GM18870 (cell line): ENCODE results near the gene KRTAP4-3.
"Not testable (repeated sequence)": the region's sequence is repeated elsewhere in the genome, so short reads cannot be mapped to it uniquely, and the experiment has no call there.

ENCODE experiments used
- ATAC-seq: cut with Tn5 transposase; IDR thresholded peaks from one replicate; pipeline ENCODE4 v1.9.1; 2021; ENCODE audit warnings: moderate library complexity; ENCODE audit not compliant: unreplicated experiment

Gene KRTAP4-3

GRCh38 chr17:41153856-41154255, 14.2 kb downstream of the KRTAP4-3 start:
- no peak for ATAC-seq

- ATAC-seq = no peak
These were observed 16.5 kb downstream of the KRTAP4-3 start for GRCh38 chr17:41151525-41151924.

- ATAC-seq = no peak
These were observed 18.0 kb downstream of the KRTAP4-3 start for GRCh38 chr17:41150026-41150425.

- no peak for ATAC-seq
These were observed 18.4 kb downstream of the KRTAP4-3 start, which contains the start of gene KRTAP4-5 for GRCh38 chr17:41149652-41149985. KRTAP4-5 (minus strand) TSS chr17:41149825; CDS start chr17:41149767, 58 bp downstream.

GRCh38 chr17:41148971-41149651, 18.9 kb downstream of the KRTAP4-3 start:
- ATAC-seq = not testable (repeated sequence)

GRCh38 chr17:41147531-41148204, 20.4 kb downstream of the KRTAP4-3 start:
- ATAC-seq = no peak

- no peak for ATAC-seq
These were observed 22.8 kb downstream of the KRTAP4-3 start for GRCh38 chr17:41145261-41145660.

- no peak for ATAC-seq
These were observed 23.2 kb downstream of the KRTAP4-3 start for GRCh38 chr17:41144846-41145245.

GRCh38 chr17:41141361-41141760, 26.7 kb downstream of the KRTAP4-3 start:
- ATAC-seq = no peak

- ATAC-seq = no peak
These were observed 27.5 kb downstream of the KRTAP4-3 start, which contains the start of gene KRTAP4-6 for GRCh38 chr17:41140360-41141131. KRTAP4-6 (minus strand) TSS chr17:41140544; CDS start chr17:41140487, 57 bp downstream.

- not testable (repeated sequence) for ATAC-seq
These were observed 28.2 kb downstream of the KRTAP4-3 start for GRCh38 chr17:41139865-41140264.

GRCh38 chr17:41133880-41134735, 33.9 kb downstream of the KRTAP4-3 start:
- no peak for ATAC-seq

GRCh38 chr17:41131979-41132378, 36.0 kb downstream of the KRTAP4-3 start:
- no peak for ATAC-seq

GRCh38 chr17:41127371-41127770, 40.6 kb downstream of the KRTAP4-3 start:
- ATAC-seq = no peak

- no peak for ATAC-seq
These were observed 41.6 kb downstream of the KRTAP4-3 start for GRCh38 chr17:41126412-41126811.

GRCh38 chr17:41125064-41125463, 43.0 kb downstream of the KRTAP4-3 start:
- ATAC-seq = no peak

GRCh38 chr17:41123991-41124371, 44.0 kb downstream of the KRTAP4-3 start, which contains the start of gene KRTAP4-12:
KRTAP4-12 (minus strand) TSS chr17:41124182; CDS start chr17:41124122, 60 bp downstream.
- ATAC-seq = not testable (repeated sequence)

GRCh38 chr17:41123292-41123990, 44.6 kb downstream of the KRTAP4-3 start:
- not testable (repeated sequence) for ATAC-seq

GRCh38 chr17:41121742-41122141, 46.3 kb downstream of the KRTAP4-3 start:
- ATAC-seq = no peak
